GM12874 (cell line): Measurements from ENCODE around the gene SH3BP1.

Source experiments
- CTCF ChIP-seq: IDR thresholded peaks from 2 replicates; pipeline ENCODE4 v1.5.1; 2011; ENCODE audit warnings: low read depth, mild to moderate bottlenecking, control low read depth, low read length, moderate library complexity; ENCODE audit not compliant: insufficient read depth

SH3BP1 gene

GRCh38 chr22:37676736-37677492 lies 37.4 kb downstream of the SH3BP1 start:
- TF ChIP-seq CTCF: no peak

- no peak for TF ChIP-seq CTCF
These were observed 38.1 kb downstream of the SH3BP1 start for GRCh38 chr22:37677493-37677974.

GRCh38 chr22:37678372-37678771 lies 38.9 kb downstream of the SH3BP1 start:
- TF ChIP-seq CTCF: no peak

- TF ChIP-seq CTCF: no peak
These were observed 40.2 kb downstream of the SH3BP1 start for GRCh38 chr22:37679670-37680069.

- TF ChIP-seq CTCF: no peak
These were observed 40.9 kb downstream of the SH3BP1 start for GRCh38 chr22:37680191-37680851.

GRCh38 chr22:37681001-37681424 lies 41.5 kb downstream of the SH3BP1 start:
- no peak for TF ChIP-seq CTCF

GRCh38 chr22:37681556-37682049 lies 42.1 kb downstream of the SH3BP1 start:
- TF ChIP-seq CTCF: peak; percentile 92
